Measurements from ENCODE around the gene NHSL1. TPM values are rescaled to one million over a fixed set of nuclear protein-coding genes. Genes with fewer than 3 reads are reported as not detected.

The NHSL1 gene
- polyA plus RNA-seq, 3 donors: 0.06 to 2.8 (median 0.51) TPM

DNA sequence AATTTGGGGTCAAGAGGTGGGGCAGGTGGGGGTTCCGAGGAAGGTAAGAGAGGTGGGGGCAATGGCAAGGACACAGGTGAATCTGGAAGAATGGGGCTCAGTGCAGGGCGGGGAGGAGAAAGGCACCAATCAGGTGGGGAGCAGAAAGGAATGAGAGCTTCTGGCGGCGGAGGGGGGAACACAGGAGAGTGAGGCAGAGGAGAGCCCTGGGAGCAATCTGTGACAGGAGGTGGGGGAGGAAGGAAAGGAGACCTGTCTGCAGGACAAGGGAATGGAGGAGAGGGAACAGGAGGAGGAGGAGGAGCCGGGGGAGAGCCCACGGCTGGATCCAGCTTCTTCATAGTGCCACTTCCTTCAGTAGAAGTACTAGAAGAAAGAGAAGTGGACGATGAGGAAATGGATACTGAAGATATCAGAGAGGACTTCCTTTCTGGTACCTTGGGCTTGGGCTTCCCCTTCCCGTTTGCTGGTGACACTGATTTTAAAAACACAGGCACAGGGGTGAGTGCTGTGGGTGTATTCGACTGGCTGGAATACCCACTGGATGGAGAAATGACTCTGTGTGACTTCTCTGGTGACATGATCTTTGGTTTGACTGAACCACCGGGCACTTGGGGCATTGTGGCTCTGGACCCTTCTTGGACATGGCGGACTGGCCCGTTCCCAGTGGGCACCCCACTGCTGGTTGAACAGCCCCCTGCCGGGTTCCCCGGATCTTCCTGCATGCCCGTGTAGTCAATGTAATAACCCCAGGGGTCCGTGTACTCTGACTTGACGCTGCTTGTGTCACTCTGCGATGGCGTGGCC, 67.8 kb downstream of the NHSL1 start:
- peak overlapping the region; percentile 47 for H3K4me2 ChIP-seq (replicated peaks; ENCODE audit: extremely low read depth, low read length, poor library complexity, severe bottlenecking)
- 76% methylated on average over 17 of the region's 19 CpGs for WGBS (ENCODE audit: insufficient coverage)
- peak overlapping the region in 1 of 3 experiments; percentile 22 for H3K4me3 ChIP-seq (replicated peaks in 1 of 3; ENCODE audit: low read depth in 2 of 3, low read length in 3 of 3)
- H3K36me3 ChIP-seq (replicated peaks in 1 of 2; ENCODE audit: control insufficient read depth in 1 of 2, insufficient read depth in 2 of 2, low read length in 2 of 2): no peaks in the 10 kb centered on the region
- H3K4me1 ChIP-seq (ENCODE audit: control insufficient read depth in 1 of 2, insufficient read depth in 2 of 2, low read length in 2 of 2): peaks cover 38 to 47% of the 10 kb centered on the region in 2 donors
- H3K4me1 Mint-ChIP-seq: peaks cover 53% of the 10 kb centered on the region
- H3K27ac ChIP-seq (ENCODE audit: low read depth in 1 of 2, low read length in 2 of 2): peak overlapping the region; percentile 67 to 68
- H2AFZ ChIP-seq (ENCODE audit: insufficient read depth, low read depth, low read length, poor library complexity, severe bottlenecking): peak overlapping the region; percentile 29
- peaks cover 1 to 3% (median 1%) of the 10 kb centered on the region in 3 donors for H3K27me3 Mint-ChIP-seq (ENCODE audit: low read depth in 3 of 3)
- peak overlapping the region; percentile 67 to 92 (median 91) for H3K27ac Mint-ChIP-seq
- H3K4me3 Mint-ChIP-seq: no peak overlapping the region
- DNase-seq: peak; percentile 77 to 90 (median 84)
- peaks cover 4 to 10% of the 10 kb centered on the region in 2 donors for H3K36me3 Mint-ChIP-seq
- H3K27me3 ChIP-seq (ENCODE audit: control insufficient read depth in 2 of 2, insufficient read depth in 2 of 2, low read length in 2 of 2): no peaks in the 10 kb centered on the region
- H3K9ac ChIP-seq (ENCODE audit: insufficient read depth, low read length, poor library complexity, severe bottlenecking): no peak overlapping the region
- H3K79me2 ChIP-seq (ENCODE audit: insufficient read depth, low read length): no peaks in the 10 kb centered on the region
- no peaks in the 10 kb centered on the region for H4K20me1 ChIP-seq (ENCODE audit: insufficient read depth, low read length)
- TF ChIP-seq, protein P1, sequence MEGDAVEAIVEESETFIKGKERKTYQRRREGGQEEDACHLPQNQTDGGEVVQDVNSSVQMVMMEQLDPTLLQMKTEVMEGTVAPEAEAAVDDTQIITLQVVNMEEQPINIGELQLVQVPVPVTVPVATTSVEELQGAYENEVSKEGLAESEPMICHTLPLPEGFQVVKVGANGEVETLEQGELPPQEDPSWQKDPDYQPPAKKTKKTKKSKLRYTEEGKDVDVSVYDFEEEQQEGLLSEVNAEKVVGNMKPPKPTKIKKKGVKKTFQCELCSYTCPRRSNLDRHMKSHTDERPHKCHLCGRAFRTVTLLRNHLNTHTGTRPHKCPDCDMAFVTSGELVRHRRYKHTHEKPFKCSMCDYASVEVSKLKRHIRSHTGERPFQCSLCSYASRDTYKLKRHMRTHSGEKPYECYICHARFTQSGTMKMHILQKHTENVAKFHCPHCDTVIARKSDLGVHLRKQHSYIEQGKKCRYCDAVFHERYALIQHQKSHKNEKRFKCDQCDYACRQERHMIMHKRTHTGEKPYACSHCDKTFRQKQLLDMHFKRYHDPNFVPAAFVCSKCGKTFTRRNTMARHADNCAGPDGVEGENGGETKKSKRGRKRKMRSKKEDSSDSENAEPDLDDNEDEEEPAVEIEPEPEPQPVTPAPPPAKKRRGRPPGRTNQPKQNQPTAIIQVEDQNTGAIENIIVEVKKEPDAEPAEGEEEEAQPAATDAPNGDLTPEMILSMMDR (IDR thresholded peaks at IDR 0.05): no peak
- H3K9me3 ChIP-seq (replicated peaks in 1 of 2; ENCODE audit: control insufficient read depth in 1 of 2, insufficient read depth in 1 of 2, low read length in 2 of 2): no peaks in the 10 kb centered on the region
- intact Hi-C loops (cut with micrococcal nuclease): loop anchor here in 1 of 2 donors (5.0 kb wide), 1 partner anchor 86 kb away; no protein-coding TSS in a partner anchor
- no peaks in the 10 kb centered on the region for H3K9me3 Mint-ChIP-seq

DNA sequence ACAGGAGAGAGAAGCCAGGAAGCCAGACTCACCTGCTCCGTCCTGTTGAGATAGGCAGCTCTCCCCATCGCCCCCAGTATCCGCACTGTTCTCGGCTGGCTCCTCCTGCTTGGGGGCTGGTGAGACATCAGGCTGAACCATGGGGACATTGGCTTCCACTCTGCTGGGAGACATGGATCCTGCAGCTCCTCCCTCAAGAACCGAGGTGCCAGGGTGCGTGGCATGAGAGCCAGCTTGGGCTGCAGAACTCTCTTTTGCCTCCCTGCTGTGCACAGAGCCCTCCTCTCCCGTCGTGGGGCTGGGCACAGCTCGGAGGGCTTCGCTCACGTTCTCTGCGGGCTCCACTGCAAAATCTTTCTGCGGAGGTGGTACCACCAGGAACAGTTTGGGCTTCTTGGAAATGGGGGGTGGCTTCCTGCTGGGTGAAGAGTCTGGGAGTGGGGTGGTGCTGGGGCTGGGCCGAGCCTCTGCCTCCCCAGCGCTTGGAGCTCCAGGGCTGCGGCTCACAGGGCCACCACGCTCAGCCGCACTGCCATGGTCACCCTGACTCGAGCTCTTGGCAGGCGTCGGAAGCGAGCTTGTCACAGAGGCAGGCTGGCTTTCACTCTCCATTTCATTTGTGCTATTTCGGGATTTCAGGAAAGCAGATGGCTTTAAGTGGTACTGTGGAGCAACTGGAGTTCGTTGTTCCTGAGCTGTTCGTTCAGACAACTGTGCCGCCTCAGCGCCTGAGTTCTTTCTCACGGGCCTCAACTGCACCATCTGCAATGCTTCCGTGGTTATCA, 68.7 kb downstream of the NHSL1 start:
- no peak for DNase-seq
- no peaks in the 10 kb centered on the region for H3K36me3 ChIP-seq (replicated peaks in 1 of 2; ENCODE audit: control insufficient read depth in 1 of 2, insufficient read depth in 2 of 2, low read length in 2 of 2)
- peak overlapping the region in 1 of 3 experiments; percentile 22 for H3K4me3 ChIP-seq (replicated peaks in 1 of 3; ENCODE audit: low read depth in 2 of 3, low read length in 3 of 3)
- no peak overlapping the region for H2AFZ ChIP-seq (ENCODE audit: insufficient read depth, low read depth, low read length, poor library complexity, severe bottlenecking)
- no peak overlapping the region for H3K4me3 Mint-ChIP-seq
- H3K9me3 Mint-ChIP-seq: no peaks in the 10 kb centered on the region
- H3K9me3 ChIP-seq (replicated peaks in 1 of 2; ENCODE audit: control insufficient read depth in 1 of 2, insufficient read depth in 1 of 2, low read length in 2 of 2): no peaks in the 10 kb centered on the region
- 96% methylated on average over 26 of the region's 29 CpGs for WGBS (ENCODE audit: insufficient coverage)
- peaks cover 38 to 45% of the 10 kb centered on the region in 2 donors for H3K4me1 ChIP-seq (ENCODE audit: control insufficient read depth in 1 of 2, insufficient read depth in 2 of 2, low read length in 2 of 2)
- peak overlapping the region in 1 of 2 donors; percentile 34 for H3K27ac ChIP-seq (ENCODE audit: low read depth in 1 of 2, low read length in 2 of 2)
- peak overlapping the region in 5 of 7 donors; percentile 67 to 92 (median 91) for H3K27ac Mint-ChIP-seq
- no peaks in the 10 kb centered on the region for H4K20me1 ChIP-seq (ENCODE audit: insufficient read depth, low read length)
- H3K4me2 ChIP-seq (replicated peaks; ENCODE audit: extremely low read depth, low read length, poor library complexity, severe bottlenecking): peak overlapping the region; percentile 47
- no peaks in the 10 kb centered on the region for H3K79me2 ChIP-seq (ENCODE audit: insufficient read depth, low read length)
- TF ChIP-seq, protein P1 (IDR thresholded peaks at IDR 0.05): no peak
- peaks cover 52% of the 10 kb centered on the region for H3K4me1 Mint-ChIP-seq
- no peaks in the 10 kb centered on the region for H3K27me3 ChIP-seq (ENCODE audit: control insufficient read depth in 2 of 2, insufficient read depth in 2 of 2, low read length in 2 of 2)
- no peak overlapping the region for H3K9ac ChIP-seq (ENCODE audit: insufficient read depth, low read length, poor library complexity, severe bottlenecking)
- peaks cover 1 to 3% (median 1%) of the 10 kb centered on the region in 3 donors for H3K27me3 Mint-ChIP-seq (ENCODE audit: low read depth in 3 of 3)
- H3K36me3 Mint-ChIP-seq: peaks cover 5 to 10% of the 10 kb centered on the region in 2 donors
- intact Hi-C loops (cut with micrococcal nuclease): loop anchor here in 1 of 2 donors (5.0 kb wide), 1 partner anchor 87 kb away; no protein-coding TSS in a partner anchor
